HG03439 (cell line): ENCODE results near the gene INSIG1.

Experiments
- ATAC-seq: cut with Tn5 transposase; IDR thresholded peaks from one replicate; pipeline ENCODE4 v1.9.1; 2021; ENCODE audit warnings: mild to moderate bottlenecking, moderate library complexity; ENCODE audit not compliant: unreplicated experiment

INSIG1 gene

GRCh38 chr7:155284496-155285274 is 13.0 kb upstream of the INSIG1 start:
- no peak for ATAC-seq

- ATAC-seq, result no peak
These were observed 12.3 kb upstream of the INSIG1 start for GRCh38 chr7:155285423-155285822.

- no peak for ATAC-seq
These were observed 11.8 kb upstream of the INSIG1 start for GRCh38 chr7:155285833-155286232.

GRCh38 chr7:155286686-155287085 is 11.0 kb upstream of the INSIG1 start:
- no peak for ATAC-seq

- ATAC-seq, result no peak
These were observed 10.3 kb upstream of the INSIG1 start for GRCh38 chr7:155287284-155287935.

GRCh38 chr7:155288055-155288454 is 9.6 kb upstream of the INSIG1 start:
- ATAC-seq, result no peak

GRCh38 chr7:155289107-155289506 is 8.6 kb upstream of the INSIG1 start:
- no peak for ATAC-seq

- no peak for ATAC-seq
These were observed 7.7 kb upstream of the INSIG1 start for GRCh38 chr7:155289949-155290501.

- ATAC-seq, result no peak
These were observed 6.6 kb upstream of the INSIG1 start for GRCh38 chr7:155291045-155291530.

GRCh38 chr7:155291729-155292128 is 5.9 kb upstream of the INSIG1 start:
- ATAC-seq, result no peak

GRCh38 chr7:155292680-155293226 is 4.9 kb upstream of the INSIG1 start:
- no peak for ATAC-seq

- no peak for ATAC-seq
These were observed 3.8 kb upstream of the INSIG1 start for GRCh38 chr7:155293721-155294510.

GRCh38 chr7:155294511-155294778 is 3.2 kb upstream of the INSIG1 start:
- ATAC-seq, result no peak

- no peak for ATAC-seq
These were observed 2.2 kb upstream of the INSIG1 start for GRCh38 chr7:155295511-155295910.

- ATAC-seq, result no peak
These were observed 1.5 kb upstream of the INSIG1 start for GRCh38 chr7:155296006-155296787.

GRCh38 chr7:155296788-155297516 is 726 bp upstream of the INSIG1 start:
- peak; percentile 20 for ATAC-seq

- ATAC-seq, result no peak
These were observed 683 bp downstream of the INSIG1 start for GRCh38 chr7:155298288-155298833.

GRCh38 chr7:155298834-155299534 is 1.3 kb downstream of the INSIG1 start:
- ATAC-seq, result peak; percentile 68
